GM21529 (cell line): ENCODE results near the gene MMS22L.
"Not testable (repeated sequence)": the region's sequence is repeated elsewhere in the genome, so short reads cannot be mapped to it uniquely, and the experiment has no call there.

Source experiments
- ATAC-seq: cut with Tn5 transposase; IDR thresholded peaks from one replicate; pipeline ENCODE4 v1.9.1; 2021; ENCODE audit not compliant: unreplicated experiment

MMS22L gene

GRCh38 chr6:97231911-97232310 lies 51.1 kb downstream of the MMS22L start:
- no peak for ATAC-seq

- no peak for ATAC-seq
Observed at GRCh38 chr6:97222903-97223302, 60.1 kb downstream of the MMS22L start.

GRCh38 chr6:97218912-97219311 lies 64.1 kb downstream of the MMS22L start:
- ATAC-seq = no peak

- ATAC-seq = no peak
Observed at GRCh38 chr6:97215157-97215769, 67.8 kb downstream of the MMS22L start.

- ATAC-seq = no peak
Observed at GRCh38 chr6:97214671-97215070, 68.3 kb downstream of the MMS22L start.

- no peak for ATAC-seq
Observed at GRCh38 chr6:97207383-97207782, 75.6 kb downstream of the MMS22L start.

GRCh38 chr6:97205966-97206365 lies 77.0 kb downstream of the MMS22L start:
- ATAC-seq = no peak

GRCh38 chr6:97203343-97203742 lies 79.7 kb downstream of the MMS22L start:
- no peak for ATAC-seq

- no peak for ATAC-seq
Observed at GRCh38 chr6:97198046-97198565, 84.9 kb downstream of the MMS22L start.

GRCh38 chr6:97195117-97195516 lies 87.9 kb downstream of the MMS22L start:
- no peak for ATAC-seq

GRCh38 chr6:97189767-97190166 lies 93.2 kb downstream of the MMS22L start:
- ATAC-seq = no peak

GRCh38 chr6:97187951-97188350 lies 95.1 kb downstream of the MMS22L start:
- no peak for ATAC-seq

GRCh38 chr6:97186416-97186999 lies 96.5 kb downstream of the MMS22L start:
- ATAC-seq = peak; percentile 97

- ATAC-seq = no peak
Observed at GRCh38 chr6:97177905-97178304, 105.1 kb downstream of the MMS22L start.

GRCh38 chr6:97176468-97176867 lies 106.5 kb downstream of the MMS22L start:
- ATAC-seq = no peak

GRCh38 chr6:97175806-97176205 lies 107.2 kb downstream of the MMS22L start:
- no peak for ATAC-seq

GRCh38 chr6:97174471-97174870 lies 108.5 kb downstream of the MMS22L start:
- ATAC-seq = no peak

GRCh38 chr6:97160280-97160679 lies 122.7 kb downstream of the MMS22L start:
- ATAC-seq = no peak

- ATAC-seq = not testable (repeated sequence)
Observed at GRCh38 chr6:97155447-97155846, 127.6 kb downstream of the MMS22L start.

- ATAC-seq = no peak
Observed at GRCh38 chr6:97154015-97154414, 129.0 kb downstream of the MMS22L start.

GRCh38 chr6:97151601-97152000 lies 131.4 kb downstream of the MMS22L start:
- no peak for ATAC-seq

GRCh38 chr6:97150932-97151331 lies 132.1 kb downstream of the MMS22L start:
- no peak for ATAC-seq

- ATAC-seq = no peak
Observed at GRCh38 chr6:97147421-97147820, 135.6 kb downstream of the MMS22L start.
